ENCODE measurements around the gene ETS2. TPM values are rescaled to one million over a fixed set of nuclear protein-coding genes. Genes with fewer than 3 reads are reported as not detected.

ETS2 gene
- total and polyA plus RNA-seq, 2 donors: 91.7 to 113 TPM

DNA sequence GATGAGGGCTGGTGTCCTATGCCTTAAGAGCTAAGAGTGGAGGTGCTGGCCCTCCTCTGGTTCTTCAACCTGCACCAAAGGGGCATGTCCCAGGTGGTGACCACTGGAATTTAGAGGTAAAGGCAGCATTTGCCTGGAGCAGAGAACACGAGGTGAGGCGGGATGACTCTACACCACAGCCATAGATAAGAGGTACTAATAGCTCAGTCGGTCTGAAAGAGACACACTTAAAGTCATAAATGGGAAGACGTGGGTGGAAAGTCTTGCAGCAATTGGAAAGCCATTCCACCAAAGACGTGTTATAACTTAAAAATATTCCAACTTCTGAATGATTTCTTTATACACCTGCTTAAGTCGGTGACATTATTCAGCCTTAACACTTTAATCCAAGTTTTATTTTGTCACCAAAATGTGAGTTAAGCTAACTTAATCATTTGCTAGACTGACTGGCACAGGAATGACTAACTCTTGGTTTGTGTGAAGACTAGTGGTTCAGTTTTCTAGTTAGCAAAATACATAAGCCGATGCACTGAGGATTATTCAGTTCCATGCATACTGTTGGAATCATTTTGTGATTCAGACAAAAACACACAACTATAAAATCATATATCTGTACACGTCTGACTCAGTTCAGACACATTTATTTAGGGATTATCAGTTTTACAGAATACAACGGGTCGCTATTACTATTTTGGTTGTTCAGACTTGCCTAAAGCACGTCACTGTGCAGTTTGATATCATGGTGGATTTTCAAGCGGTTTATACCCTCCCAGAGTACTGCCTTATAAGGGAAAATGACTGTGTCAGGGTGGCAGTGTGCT, 4.6 kb upstream of the ETS2 start:
- H3K4me1 ChIP-seq (ENCODE audit: insufficient read depth): no peaks in the 10 kb centered on the region
- H3K27ac ChIP-seq (ENCODE audit: low read depth): no peak overlapping the region
- H3K36me3 ChIP-seq (ENCODE audit: insufficient read depth): no peaks in the 10 kb centered on the region
- H3K4me3 ChIP-seq (ENCODE audit: low read depth, low read length): no peak overlapping the region
- 84% methylated on average over 12 of the region's 12 CpGs for WGBS
- no peak for DNase-seq (ENCODE audit: extremely low spot score)

DNA sequence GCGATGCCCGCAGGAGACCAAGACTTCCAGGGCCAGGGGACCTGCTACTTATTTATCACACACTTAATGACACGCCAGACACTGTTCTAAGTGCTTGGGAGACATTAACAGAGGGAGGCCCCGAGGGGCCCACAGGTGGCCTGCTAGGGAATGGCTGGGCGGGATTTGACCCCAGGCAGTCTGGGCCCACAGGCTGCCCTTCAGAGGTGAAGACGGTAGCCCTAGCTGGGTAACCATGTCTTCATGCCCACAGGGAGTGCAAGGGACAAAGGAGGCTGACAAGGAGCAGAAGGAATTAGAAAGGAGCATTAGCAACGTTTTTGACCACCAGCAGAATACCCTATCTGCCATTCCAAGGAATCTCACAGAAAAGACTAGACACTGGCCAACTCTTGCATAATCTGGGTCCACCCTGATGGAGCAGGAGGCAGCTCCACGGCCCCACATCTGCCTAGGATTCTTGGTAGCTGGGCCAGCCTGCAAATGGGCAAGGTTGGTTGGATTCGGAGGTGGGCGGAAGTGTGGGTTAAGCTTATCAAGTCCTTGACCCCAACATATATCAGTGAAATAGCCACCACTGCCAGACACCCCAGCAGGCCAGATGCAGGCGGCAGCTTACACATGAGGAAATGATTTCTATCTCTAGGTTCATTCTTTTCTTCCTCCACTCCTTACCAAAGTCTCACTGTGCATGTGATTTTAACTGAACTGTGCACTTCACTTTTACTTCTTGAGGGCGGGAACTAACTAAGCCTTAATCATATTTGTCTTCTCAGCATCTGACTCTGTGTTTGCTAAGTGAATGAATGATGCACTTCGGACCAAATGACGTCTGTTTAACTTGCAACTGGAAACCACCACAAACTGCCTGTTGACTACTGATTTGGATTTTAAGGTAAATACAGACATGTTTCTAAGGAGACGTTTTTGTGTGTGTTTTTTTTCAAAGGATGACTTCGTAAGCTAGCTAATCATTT, 3.4 kb upstream of the ETS2 start:
- 80% methylated on average over 16 of the region's 16 CpGs for WGBS
- Histone ChIP-seq H3K27ac (ENCODE audit: low read depth) (no peak overlapping the region), H3K36me3 (ENCODE audit: insufficient read depth) (no peaks in the 10 kb centered on the region), H3K4me1 (ENCODE audit: insufficient read depth) (no peaks in the 10 kb centered on the region), H3K4me3 (ENCODE audit: low read depth, low read length) (no peak overlapping the region)
- DNase-seq (ENCODE audit: extremely low spot score): no peak

DNA sequence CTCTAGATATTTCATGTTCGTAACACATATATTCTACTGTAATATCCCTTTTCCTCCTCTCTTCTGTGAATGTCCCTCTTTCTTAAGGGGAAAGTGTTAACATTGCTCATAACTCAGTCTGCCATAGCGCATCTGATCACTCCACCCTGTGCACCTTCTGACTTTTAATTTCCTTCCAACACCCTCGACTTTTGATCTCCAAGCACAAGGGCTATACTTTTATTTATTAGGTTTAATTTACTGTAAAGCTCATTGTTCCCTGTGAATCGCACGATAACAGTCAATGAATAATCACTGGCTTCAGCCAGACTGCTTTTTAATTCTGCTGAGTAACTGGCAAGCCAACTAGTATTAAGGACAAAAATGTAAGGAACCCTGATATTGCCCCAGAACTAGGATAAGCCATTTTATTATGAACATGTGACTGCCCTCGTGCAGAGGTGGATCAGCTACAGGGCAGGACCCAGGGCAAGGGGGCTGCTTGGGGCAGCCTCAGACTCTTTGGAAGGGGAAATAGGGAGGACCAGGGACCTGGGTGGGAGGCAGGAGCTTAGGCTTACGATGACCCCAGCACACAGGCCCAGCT, 2.6 kb upstream of the ETS2 start:
- H3K36me3 ChIP-seq (ENCODE audit: insufficient read depth): no peaks in the 10 kb centered on the region
- no peaks in the 10 kb centered on the region for H3K4me1 ChIP-seq (ENCODE audit: insufficient read depth)
- H3K4me3 ChIP-seq (ENCODE audit: low read depth, low read length): no peak overlapping the region
- WGBS: 74% methylated on average over 7 of the region's 7 CpGs
- DNase-seq (ENCODE audit: extremely low spot score): no peak
- no peak overlapping the region for H3K27ac ChIP-seq (ENCODE audit: low read depth)

DNA sequence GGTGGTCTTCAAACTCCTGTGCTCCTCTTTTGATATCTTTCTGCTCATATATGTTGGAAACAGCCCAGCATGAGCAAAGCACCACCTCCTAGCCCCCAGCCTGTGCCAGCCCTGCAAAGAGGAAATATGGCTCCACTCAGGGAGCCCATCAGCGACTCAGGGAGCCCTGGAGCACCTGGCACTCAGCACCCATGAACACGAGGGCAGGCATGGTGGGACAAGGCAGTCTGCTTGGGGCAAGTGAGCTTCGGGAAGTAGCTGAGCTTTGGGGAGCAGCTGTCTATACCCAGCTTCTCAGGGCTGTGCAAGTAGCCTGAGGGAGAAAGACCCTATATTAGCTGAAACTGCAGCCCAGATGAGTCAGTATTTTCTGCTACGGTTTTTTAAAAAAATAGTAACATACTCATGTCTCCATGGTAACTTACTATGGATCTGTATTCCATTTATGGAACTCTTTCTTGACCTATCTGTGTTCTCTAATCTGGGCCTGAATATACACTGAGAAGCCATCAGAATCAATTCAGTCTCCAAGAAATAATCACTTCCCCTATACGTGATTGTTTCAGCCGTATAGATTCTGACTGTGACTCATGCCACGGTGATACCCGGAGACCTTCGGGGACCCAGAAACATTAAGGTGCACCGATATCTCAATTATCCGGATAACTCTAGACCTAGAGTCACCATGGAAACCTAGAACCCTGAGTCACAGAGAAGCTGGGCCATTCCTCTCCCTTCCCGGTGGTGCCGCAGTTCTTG, 1.5 kb upstream of the ETS2 start:
- H3K27ac ChIP-seq (ENCODE audit: low read depth): peak overlapping the region; percentile 38
- DNase-seq (ENCODE audit: extremely low spot score): no peak
- no peak overlapping the region for H3K4me3 ChIP-seq (ENCODE audit: low read depth, low read length)
- H3K4me1 ChIP-seq (ENCODE audit: insufficient read depth): no peaks in the 10 kb centered on the region
- 77% methylated on average over 13 of the region's 13 CpGs for WGBS
- H3K36me3 ChIP-seq (ENCODE audit: insufficient read depth): no peaks in the 10 kb centered on the region

DNA sequence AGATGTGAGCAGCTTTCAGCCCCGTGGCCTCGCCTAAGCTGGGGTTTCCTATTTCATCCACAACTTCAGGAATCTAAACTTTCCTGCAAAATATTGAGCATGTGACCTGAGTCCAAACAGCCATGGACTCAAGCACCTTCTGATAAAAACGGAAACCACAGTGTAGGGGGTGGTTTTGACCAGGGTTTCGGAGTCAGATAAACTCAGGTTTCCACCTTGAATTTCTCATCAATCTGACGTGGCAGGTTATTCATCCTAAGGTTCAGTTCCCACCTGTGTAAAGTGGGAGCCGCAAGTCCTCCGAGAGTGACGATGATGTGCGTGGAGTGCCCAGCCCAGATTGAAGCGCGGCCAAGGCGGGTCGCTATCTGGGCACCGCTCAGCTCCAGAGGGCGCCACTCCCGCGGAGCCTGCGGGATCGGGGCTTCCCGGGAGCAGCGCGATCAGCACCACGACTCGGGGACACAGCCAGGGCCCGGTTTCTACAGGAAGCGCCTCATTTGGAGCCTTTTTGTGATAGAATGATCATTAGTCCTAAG, 871 bp upstream of the ETS2 start:
- peak overlapping the region; percentile 100 for H3K4me3 ChIP-seq (ENCODE audit: low read depth, low read length)
- WGBS: 11% methylated on average over 26 of the region's 26 CpGs
- H3K27ac ChIP-seq (ENCODE audit: low read depth): peak overlapping the region; percentile 98
- H3K4me1 ChIP-seq (ENCODE audit: insufficient read depth): no peaks in the 10 kb centered on the region
- DNase-seq (ENCODE audit: extremely low spot score): no peak
- H3K36me3 ChIP-seq (ENCODE audit: insufficient read depth): no peaks in the 10 kb centered on the region

DNA sequence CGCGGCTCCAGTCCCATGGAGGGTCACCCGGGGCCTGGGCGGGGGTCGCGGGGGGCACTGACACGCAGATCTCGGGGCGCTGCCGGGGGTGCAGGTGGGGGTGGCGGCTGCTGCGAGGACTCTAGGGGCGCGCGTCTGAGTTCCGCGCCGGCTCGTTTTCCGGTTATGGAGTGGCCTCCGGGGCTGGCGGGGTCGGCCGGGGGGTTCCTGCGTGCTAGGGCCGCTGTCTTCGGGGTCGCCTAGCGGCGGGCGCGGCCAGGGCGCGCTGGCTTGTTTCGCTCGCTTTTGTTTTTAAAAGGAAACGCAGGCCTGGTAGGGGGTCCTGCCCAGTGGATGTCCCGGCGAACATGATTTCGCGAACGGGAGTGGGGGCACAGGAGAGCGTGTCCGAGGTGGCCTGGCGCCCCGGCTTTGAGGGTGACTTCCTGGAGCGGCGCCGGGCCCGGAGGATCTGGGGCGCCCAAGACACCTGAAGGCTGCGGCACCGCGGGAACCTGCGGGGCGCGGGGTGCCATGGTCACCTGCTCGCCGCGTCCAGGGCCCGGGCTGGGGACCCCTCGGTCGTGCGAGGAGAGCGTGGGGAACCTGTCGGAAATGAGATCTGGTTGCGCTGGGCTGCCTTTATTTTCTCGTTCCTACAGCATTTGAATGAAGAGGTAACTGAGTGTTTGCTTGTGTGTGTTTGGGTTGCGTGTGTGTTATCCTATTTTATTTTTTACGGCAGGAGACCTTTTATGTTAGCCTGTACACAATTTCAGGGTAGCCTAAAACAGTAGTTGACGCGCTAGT, 618 bp downstream of the ETS2 start:
- peaks cover 3% of the 10 kb centered on the region for H3K36me3 ChIP-seq (ENCODE audit: insufficient read depth)
- WGBS: under 1% methylated on average over 72 of the region's 72 CpGs
- no peak for DNase-seq (ENCODE audit: extremely low spot score)
- peak overlapping the region; percentile 98 for H3K27ac ChIP-seq (ENCODE audit: low read depth)
- H3K4me3 ChIP-seq (ENCODE audit: low read depth, low read length): peak overlapping the region; percentile 100
- no peaks in the 10 kb centered on the region for H3K4me1 ChIP-seq (ENCODE audit: insufficient read depth)

DNA sequence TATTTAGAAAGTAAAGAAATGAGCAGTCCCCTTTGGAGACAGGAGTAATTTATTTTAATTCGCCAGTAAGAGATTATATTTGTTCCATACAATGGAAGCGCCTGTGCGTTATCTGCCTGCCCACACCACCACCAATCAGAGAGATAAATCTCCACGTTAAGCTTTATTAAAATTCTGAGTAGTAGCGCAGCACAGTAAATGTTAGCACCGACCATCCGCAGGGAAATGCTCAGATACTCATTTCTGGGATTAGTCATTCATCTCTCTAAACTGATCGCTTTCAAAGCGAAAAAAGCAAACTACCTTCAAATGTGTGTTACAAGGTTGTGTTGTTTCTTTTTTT, 1.2 kb downstream of the ETS2 start:
- Histone ChIP-seq H3K27ac (ENCODE audit: low read depth) (peak overlapping the region; percentile 98), H3K4me3 (ENCODE audit: low read depth, low read length) (peak overlapping the region; percentile 100), H3K36me3 (ENCODE audit: insufficient read depth) (peaks cover 3% of the 10 kb centered on the region), H3K4me1 (ENCODE audit: insufficient read depth) (no peaks in the 10 kb centered on the region)
- 5% methylated on average over 9 of the region's 9 CpGs for WGBS
- DNase-seq (ENCODE audit: extremely low spot score): no peak

DNA sequence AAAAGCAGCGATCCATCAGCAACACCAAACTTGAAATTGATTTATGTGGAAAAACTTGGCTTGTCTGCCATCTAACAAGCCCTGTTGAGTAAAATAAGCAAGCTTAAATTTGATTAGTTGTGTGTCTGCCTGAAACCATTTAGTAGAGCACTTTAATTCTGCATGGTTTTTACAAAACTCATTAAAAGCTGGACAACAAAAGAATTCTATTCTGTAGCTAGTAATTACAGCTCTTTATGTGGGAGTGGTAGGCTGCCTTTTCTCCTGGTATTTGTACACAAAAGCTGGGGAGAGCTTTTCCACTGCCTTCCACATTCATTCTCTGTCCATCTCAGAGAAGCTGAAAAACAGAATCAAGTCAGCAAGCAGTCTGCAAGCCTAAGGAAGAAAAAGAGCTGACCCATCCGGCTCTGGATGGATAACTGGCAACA, 1.7 kb downstream of the ETS2 start:
- DNase-seq (ENCODE audit: extremely low spot score): no peak
- WGBS: 18% methylated on average over 2 of the region's 2 CpGs
- Histone ChIP-seq H3K27ac (ENCODE audit: low read depth) (peak overlapping the region; percentile 98), H3K4me1 (ENCODE audit: insufficient read depth) (no peaks in the 10 kb centered on the region), H3K4me3 (ENCODE audit: low read depth, low read length) (peak overlapping the region; percentile 100), H3K36me3 (ENCODE audit: insufficient read depth) (peaks cover 3% of the 10 kb centered on the region)

DNA sequence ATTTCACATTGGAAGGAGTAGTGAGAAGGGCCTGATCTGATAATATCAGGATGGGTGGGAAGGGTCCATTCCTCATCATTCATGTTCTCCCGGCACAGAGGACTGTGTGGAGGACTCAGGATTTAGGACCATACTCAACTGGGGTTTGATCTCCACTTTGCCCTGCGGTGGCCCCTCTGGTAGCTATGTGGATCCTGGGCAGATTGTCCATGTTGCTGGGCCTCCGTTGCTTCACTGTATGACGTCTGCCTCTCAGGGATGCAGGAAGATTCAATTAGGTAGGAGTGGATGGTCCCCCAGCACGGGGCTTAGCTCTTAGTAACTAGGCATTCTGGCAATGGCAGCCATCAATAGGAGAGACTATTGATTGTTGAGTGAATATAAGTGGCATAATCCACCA, 2.3 kb downstream of the ETS2 start:
- no peaks in the 10 kb centered on the region for H3K4me1 ChIP-seq (ENCODE audit: insufficient read depth)
- peak overlapping the region; percentile 100 for H3K4me3 ChIP-seq (ENCODE audit: low read depth, low read length)
- peaks cover 3% of the 10 kb centered on the region for H3K36me3 ChIP-seq (ENCODE audit: insufficient read depth)
- DNase-seq (ENCODE audit: extremely low spot score): no peak
- H3K27ac ChIP-seq (ENCODE audit: low read depth): peak overlapping the region; percentile 98
- 30% methylated on average over 5 of the region's 5 CpGs for WGBS

DNA sequence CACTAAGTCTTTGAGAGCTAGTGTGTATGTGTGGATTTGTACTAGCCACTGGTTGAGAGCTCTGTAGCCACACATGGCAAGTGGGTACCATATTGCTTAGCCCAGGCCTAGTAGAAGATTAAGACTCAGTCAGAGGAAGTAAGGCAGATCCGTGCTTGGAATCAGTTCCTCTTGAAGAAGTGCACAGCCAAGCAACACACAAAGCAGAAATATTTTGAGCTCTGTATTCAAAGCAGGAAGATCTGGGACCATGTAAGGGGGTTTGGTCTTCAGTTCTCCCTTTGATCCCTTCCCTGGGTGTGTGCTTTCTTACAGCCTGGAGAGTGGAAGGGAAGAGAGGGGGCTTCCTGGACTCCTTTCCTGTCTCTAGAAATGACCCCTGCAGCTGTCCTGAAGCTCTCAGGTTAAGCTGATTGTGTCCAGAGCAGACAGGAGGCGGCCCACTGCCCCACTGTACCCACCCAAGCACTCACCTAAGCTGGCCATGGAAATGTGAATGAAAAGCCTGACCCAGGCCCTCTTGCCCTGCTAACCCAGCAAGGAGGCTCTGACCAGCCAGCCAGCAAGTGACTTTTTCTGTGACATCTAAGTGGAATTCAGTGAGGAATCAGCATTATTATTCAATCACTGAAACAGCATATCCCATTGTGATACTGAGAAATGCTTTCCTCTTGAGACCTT, 3.6 kb downstream of the ETS2 start:
- no peaks in the 10 kb centered on the region for H3K4me1 ChIP-seq (ENCODE audit: insufficient read depth)
- peaks cover 8% of the 10 kb centered on the region for H3K36me3 ChIP-seq (ENCODE audit: insufficient read depth)
- 51% methylated on average over 2 of the region's 2 CpGs for WGBS

DNA sequence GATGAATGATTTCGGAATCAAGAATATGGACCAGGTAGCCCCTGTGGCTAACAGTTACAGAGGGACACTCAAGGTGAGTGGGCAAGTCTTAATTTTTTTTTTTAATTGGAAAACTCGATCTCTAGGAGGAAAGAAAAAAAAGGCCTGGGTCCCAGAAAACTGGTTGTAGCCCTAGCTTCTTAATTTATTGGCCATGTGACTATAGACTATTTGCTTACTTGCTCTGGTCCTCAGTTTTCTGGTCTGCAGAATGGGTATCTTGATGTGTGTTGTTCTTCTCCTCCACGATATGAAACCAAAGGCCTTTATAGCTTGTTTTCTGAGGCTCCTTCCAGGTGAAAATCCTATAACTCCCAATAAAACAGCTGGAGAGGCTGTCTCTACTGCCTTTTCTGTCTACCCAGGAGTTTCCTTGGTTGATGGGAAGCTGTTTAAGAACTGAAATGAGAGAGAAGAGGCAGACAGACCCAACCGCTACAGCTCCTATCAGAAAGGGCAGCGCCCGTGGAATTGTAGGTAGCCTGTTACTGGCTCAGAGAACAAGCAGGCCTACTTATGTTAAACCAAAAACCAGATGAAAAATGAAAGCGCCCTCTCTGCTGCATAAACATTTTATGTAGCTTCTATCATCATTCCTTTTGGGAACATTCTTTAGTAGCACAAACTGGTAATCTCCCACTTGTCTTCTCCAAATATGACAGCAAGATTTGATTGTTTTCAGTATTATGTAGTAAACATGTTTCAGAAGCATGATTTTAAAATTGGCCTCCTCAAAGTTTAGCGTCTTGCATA, 4.5 kb downstream of the ETS2 start:
- peaks cover 12% of the 10 kb centered on the region for H3K36me3 ChIP-seq (ENCODE audit: insufficient read depth)
- peak overlapping the region; percentile 18 for H3K4me3 ChIP-seq (ENCODE audit: low read depth, low read length)
- H3K27ac ChIP-seq (ENCODE audit: low read depth): no peak overlapping the region
- H3K4me1 ChIP-seq (ENCODE audit: insufficient read depth): no peaks in the 10 kb centered on the region
- DNase-seq (ENCODE audit: extremely low spot score): no peak
- 62% methylated on average over 8 of the region's 8 CpGs for WGBS

More for the DNA sequence above, 3.6 kb downstream of the ETS2 start:
- no peak for DNase-seq (ENCODE audit: extremely low spot score)
- H3K4me3 ChIP-seq (ENCODE audit: low read depth, low read length): peak overlapping the region; percentile 26
- H3K27ac ChIP-seq (ENCODE audit: low read depth): peak overlapping the region; percentile 61

All from urinary bladder (tissue), 4 donors.